SK-N-SH (cell line): ENCODE results near the gene LPCAT2. TPM values are rescaled to one million over a fixed set of nuclear protein-coding genes. Genes with fewer than 3 reads are reported as not detected.

Experiments
- CTCF ChIA-PET: fragments of 300-600, 350-600 bp; formaldehyde crosslinking; extraction: SDS; loops from one replicate; lab custom pipeline; 2021; lab: Yijun Ruan, JAX
- POLR2A ChIA-PET: fragments of 350-600 bp; sonication (Branson Sonifier 250); formaldehyde crosslinking; extraction: SDS; loops from one replicate; lab custom pipeline; 2020; ENCODE audit warnings: antibody characterized with exemption, inconsistent platforms; lab: Yijun Ruan, JAX
- DNase-seq: peaks from one replicate; pipeline ENCODE4 v3.0.0; 2012
- H2AFZ ChIP-seq: fragments of 200-600 bp; sonication (generic); 2 replicates; pipeline ENCODE4 v1.8.1; 2016; ENCODE audit warnings: antibody characterized with exemption, mild to moderate bottlenecking, low read depth
- H3F3A ChIP-seq: fragments of 200-600 bp; sonication (generic); replicated peaks from 2 replicates; pipeline ENCODE3; 2016; ENCODE audit warnings: antibody characterized with exemption, mild to moderate bottlenecking; ENCODE audit not compliant: insufficient read depth
- H3K27ac ChIP-seq, 2 experiments: fragments of 200-500 bp in 1 of 2; fragments of 200-600 bp in 1 of 2; sonication (Bioruptor generic) in 1 of 2; sonication (generic), shearing (Covaris generic) in 1 of 2; 2 replicates each; pipeline versions ENCODE4 v1.5.1 to v1.6.1; 2014 to 2016; ENCODE audit warnings: low read depth in 2 of 2, inconsistent platforms in 1 of 2, low read length in 1 of 2, mild to moderate bottlenecking in 1 of 2, mixed read lengths in 1 of 2
- H3K27me3 ChIP-seq: fragments of 200-600 bp; sonication (generic), shearing (Covaris generic); 2 replicates; pipeline ENCODE4 v1.6.1; 2016; ENCODE audit warnings: mixed run types; ENCODE audit not compliant: insufficient read depth
- H3K36me3 ChIP-seq, 2 experiments: fragments of 200-500 bp in 1 of 2; fragments of 200-600 bp in 1 of 2; sonication (Bioruptor generic) in 1 of 2; sonication (generic) in 1 of 2; replicated peaks in 1 of 2; 2 replicates each; pipeline versions ENCODE3 to v1.5.1; 2014 to 2016; ENCODE audit warnings: low read length in 1 of 2, mild to moderate bottlenecking in 1 of 2; ENCODE audit not compliant: insufficient read depth in 2 of 2, control insufficient read depth in 1 of 2
- H3K4me1 ChIP-seq, 2 experiments: fragments of 200-500 bp in 1 of 2; fragments of 200-600 bp in 1 of 2; sonication (Bioruptor generic) in 1 of 2; sonication (generic), shearing (Covaris generic) in 1 of 2; 2 replicates each; pipeline versions ENCODE4 v1.5.1 to v1.6.1; 2014 to 2016; ENCODE audit warnings: low read depth in 1 of 2, low read length in 1 of 2, mixed run types in 1 of 2; ENCODE audit not compliant: insufficient read depth in 2 of 2, control insufficient read depth in 1 of 2
- H3K4me2 ChIP-seq: fragments of 200-600 bp; sonication (generic), shearing (Covaris generic); 2 replicates; pipeline ENCODE4 v1.6.1; 2017; ENCODE audit warnings: mixed run types
- H3K4me3 ChIP-seq, 2 experiments: fragments of 200-500 bp in 1 of 2; fragments of 200-600 bp in 1 of 2; sonication (Bioruptor generic) in 1 of 2; sonication (generic), shearing (Covaris generic) in 1 of 2; 2 replicates each; pipeline versions ENCODE4 v1.5.1 to v1.8.1; 2014 to 2016; ENCODE audit warnings: low read depth in 2 of 2, inconsistent platforms in 1 of 2, low read length in 1 of 2, mild to moderate bottlenecking in 1 of 2, mixed read lengths in 1 of 2, moderate library complexity in 1 of 2
- H3K79me2 ChIP-seq: fragments of 200-600 bp; sonication (generic); 2 replicates; pipeline ENCODE4 v1.8.1; 2017; ENCODE audit warnings: mild to moderate bottlenecking; ENCODE audit not compliant: insufficient read depth
- H3K9ac ChIP-seq: fragments of 200-600 bp; sonication (generic); 2 replicates; pipeline ENCODE4 v1.6.1; 2017; ENCODE audit warnings: mixed run types
- H3K9me2 ChIP-seq: fragments of 200-600 bp; sonication (generic); 2 replicates; pipeline ENCODE4 v1.6.1; 2017; ENCODE audit warnings: mixed run types
- H3K9me3 ChIP-seq: fragments of 200-600 bp; sonication (generic); 2 replicates; pipeline ENCODE4 v1.6.1; 2017; ENCODE audit warnings: mixed run types, mild to moderate bottlenecking, moderate library complexity
- H4K20me1 ChIP-seq: fragments of 200-600 bp; sonication (generic); 2 replicates; pipeline ENCODE4 v1.6.1; 2017; ENCODE audit warnings: mild to moderate bottlenecking, mixed run types; ENCODE audit not compliant: insufficient read depth
- CTCF ChIP-seq: fragments of 200-600 bp; sonication (generic); IDR thresholded peaks from 2 replicates; pipeline ENCODE4 v1.6.1; 2017; ENCODE audit warnings: antibody characterized with exemption, mild to moderate bottlenecking, moderate library complexity
- ELF1 ChIP-seq: IDR thresholded peaks from 2 replicates; pipeline ENCODE4 v1.4.0; 2012
- FOXM1 ChIP-seq: IDR thresholded peaks from 2 replicates; pipeline ENCODE4 v1.4.0; 2012; ENCODE audit warnings: low read depth, mild to moderate bottlenecking
- IRF3 ChIP-seq: fragments of 150-350 bp; IDR thresholded peaks from 2 replicates; pipeline ENCODE4 v1.6.1; 2016; ENCODE audit warnings: mild to moderate bottlenecking, low read depth, low read length
- JUND ChIP-seq: IDR thresholded peaks from 2 replicates; pipeline ENCODE4 v1.4.0; 2012
- MAX ChIP-seq: IDR thresholded peaks from 2 replicates; pipeline ENCODE4 v1.4.0; 2012; ENCODE audit warnings: low read depth
- MEF2A ChIP-seq: IDR thresholded peaks from 2 replicates; pipeline ENCODE4 v1.4.0; 2012; ENCODE audit warnings: low read depth, borderline replicate concordance
- POLR2AphosphoS5 ChIP-seq: IDR thresholded peaks from 2 replicates; pipeline ENCODE4 v1.6.1; 2012; ENCODE audit warnings: low read depth, low read length
- RAD21 ChIP-seq: IDR thresholded peaks from 2 replicates; pipeline ENCODE4 v1.6.1; 2012; ENCODE audit warnings: mild to moderate bottlenecking, low read length
- SIN3A ChIP-seq: IDR thresholded peaks from 2 replicates; pipeline ENCODE4 v1.6.1; 2012; ENCODE audit warnings: low read depth, mild to moderate bottlenecking, low read length, moderate library complexity, borderline replicate concordance
- TCF12 ChIP-seq: IDR thresholded peaks from 2 replicates; pipeline ENCODE4 v1.4.0; 2012
- TEAD4 ChIP-seq: IDR thresholded peaks from 2 replicates; pipeline ENCODE4 v1.4.0; 2012; ENCODE audit warnings: mild to moderate bottlenecking, borderline replicate concordance; ENCODE audit not compliant: insufficient read depth
- USF1 ChIP-seq: IDR thresholded peaks from 2 replicates; pipeline ENCODE4 v1.4.0; 2012; ENCODE audit warnings: low read depth, borderline replicate concordance
- YY1 ChIP-seq: IDR thresholded peaks from 2 replicates; pipeline ENCODE4 v1.4.0; 2012; ENCODE audit warnings: low read depth, mild to moderate bottlenecking
- WGBS: methylation state at CpG from one replicate; pipeline ENCODE4 v1.1.6; 2017; ENCODE audit warnings: low lambda C conversion rate; 5-methylcytosine and 5-hydroxymethylcytosine counted together
- polyA plus RNA-seq, 3 experiments: library from polyadenylated mRNA; depleted of rRNA; stranded (reverse); fragments of >200 nt; gene quantifications; 2 replicates each; pipeline ENCODE4 v1.2.3, GENCODE V29; 2012

Gene LPCAT2
- polyA plus RNA-seq, 1 of the 3 experiments (the other 2 are of a cell fraction) = 9.1 TPM

GRCh38 chr16:55474821-55475220 lies 34.1 kb upstream of the LPCAT2 start:
- peaks cover 13 to 34% of the 10 kb centered on the region in 2 experiments; a peak in 3 of 4 replicates for H3K4me1 ChIP-seq
- CTCF ChIA-PET = interaction anchor here (0.6 to 2.9 kb wide), 4 partner anchors 10 to 227 kb away, joined by 3 to 32 read pairs (median 6); no protein-coding TSS in a partner anchor
- 85% methylated on average over 3 of the region's 3 CpGs for WGBS

More at GRCh38 chr16:55474821-55475220, 34.1 kb upstream of the LPCAT2 start:
- Histone ChIP-seq H3K4me2 (no peak overlapping the region), H3K27ac (no peak overlapping the region), H3K27me3 (no peaks in the 10 kb centered on the region), H4K20me1 (no peaks in the 10 kb centered on the region), H3K9ac (no peak overlapping the region), H3F3A (peaks cover 39% of the 10 kb centered on the region), H3K9me2 (no peaks in the 10 kb centered on the region), H3K9me3 (no peaks in the 10 kb centered on the region), H3K4me3 (no peak overlapping the region), H3K79me2 (peaks cover 6% of the 10 kb centered on the region), H2AFZ (no peak overlapping the region), H3K36me3 (no peaks in the 10 kb centered on the region)
- DNase-seq = no peak
- TF ChIP-seq USF1 (no peak), ELF1 (no peak), SIN3A (no peak), YY1 (no peak), CTCF (no peak), FOXM1 (no peak), JUND (no peak), IRF3 (no peak), TEAD4 (no peak), TCF12 (no peak), POLR2AphosphoS5 (no peak), MAX (no peak), RAD21 (no peak), MEF2A (no peak)
- POLR2A ChIA-PET = no interaction called here
